GM23338 (cell line): ENCODE results near the gene ALDH16A1.
A peak's percentile ranks its signal among the peaks of the same experiment; 100 is the strongest.

ENCODE experiments used
- CREB1 ChIP-seq: fragments of 250-450 bp; sonication (Bioruptor Pico); IDR thresholded peaks from 2 replicates; pipeline ENCODE4 v1.5.0; 2020; ENCODE audit warnings: low read depth, mild to moderate bottlenecking, moderate library complexity
- CTCF ChIP-seq, 2 experiments: fragments of 200-600 bp in 1 of 2; sonication (generic) in 1 of 2; conservative IDR thresholded peaks; 2 replicates each; pipeline versions ENCODE4 v1.5.1 to v1.6.1; 2016 to 2017; ENCODE audit warnings: antibody characterized with exemption in 2 of 2, low read depth in 2 of 2, mild to moderate bottlenecking in 2 of 2, moderate library complexity in 1 of 2
- ETS1 ChIP-seq: IDR thresholded peaks from 2 replicates; pipeline ENCODE4 v1.6.1; 2016; ENCODE audit warnings: antibody characterized with exemption
- EZH2 ChIP-seq: fragments of 200-600 bp; sonication (generic); IDR thresholded peaks from one replicate; pipeline ENCODE4 v1.8.0; 2017; ENCODE audit warnings: antibody characterized with exemption, mild to moderate bottlenecking, low read depth; ENCODE audit not compliant: unreplicated experiment
- EZH2phosphoT487 ChIP-seq: fragments of 200-600 bp; sonication (generic); IDR thresholded peaks from one replicate; pipeline ENCODE4 v1.8.1; 2018; ENCODE audit warnings: antibody characterized with exemption; ENCODE audit not compliant: unreplicated experiment
- JUNB ChIP-seq: IDR thresholded peaks from one replicate; pipeline ENCODE4 v1.6.1; 2016; ENCODE audit warnings: antibody characterized with exemption; ENCODE audit not compliant: unreplicated experiment
- POLR2AphosphoS5 ChIP-seq: IDR thresholded peaks from 2 replicates; pipeline ENCODE4 v1.6.1; 2016; ENCODE audit warnings: antibody characterized with exemption, low read depth
- REST ChIP-seq: IDR thresholded peaks from one replicate; pipeline ENCODE4 v1.6.1; 2018; ENCODE audit warnings: antibody characterized with exemption; ENCODE audit not compliant: unreplicated experiment
- ZNF331 ChIP-seq: fragments of 250-450 bp; sonication (Bioruptor Pico); IDR thresholded peaks from 2 replicates; pipeline ENCODE4 v1.5.0; 2020; ENCODE audit warnings: low read depth, mild to moderate bottlenecking, moderate library complexity

GRCh38 chr19:49481020-49481683 is 28.1 kb downstream of the ALDH16A1 start:
- TF ChIP-seq CTCF (conservative IDR thresholded peaks at IDR 0.05; ENCODE audit: low read depth in 2 of 2): peak in 1 of 2 experiments; percentile 32; a peak in 2 of 4 replicates
- TF ChIP-seq POLR2AphosphoS5: no peak
- TF ChIP-seq REST: no peak
- no peak for TF ChIP-seq EZH2
- no peak for TF ChIP-seq JUNB
- no peak for TF ChIP-seq CREB1 (CRISPR knock-in tag)
- no peak for TF ChIP-seq EZH2phosphoT487
- TF ChIP-seq ETS1: no peak
- no peak for TF ChIP-seq ZNF331 (CRISPR knock-in tag)
